H9 (cell line): ENCODE measurements around the gene PTGER2. TPM values are rescaled to one million over a fixed set of nuclear protein-coding genes. Genes with fewer than 3 reads are reported as not detected.

Experiments
- DNase-seq: peaks from one replicate; pipeline ENCODE4 v3.0.0-alpha.2; 2017
- H2AFZ ChIP-seq: one replicate; pipeline ENCODE4 v1.6.1; 2013; ENCODE audit warnings: mild to moderate bottlenecking, low read length, control low read depth, moderate library complexity
- H2AK5ac ChIP-seq: 2 replicates; pipeline ENCODE4 v1.6.1; 2013; ENCODE audit warnings: low read length, control low read depth, mixed read lengths; ENCODE audit not compliant: insufficient read length
- H2BK120ac ChIP-seq: one replicate; pipeline ENCODE4 v1.6.1; 2013; ENCODE audit warnings: low read depth, mild to moderate bottlenecking, low read length, control low read depth, inconsistent platforms; ENCODE audit not compliant: poor library complexity, severe bottlenecking
- H2BK12ac ChIP-seq: 2 replicates; pipeline ENCODE4 v1.6.1; 2013; ENCODE audit warnings: low read length, control low read depth, mixed read lengths, low read depth; ENCODE audit not compliant: insufficient read length
- H2BK15ac ChIP-seq: 2 replicates; pipeline ENCODE4 v1.6.1; 2013; ENCODE audit warnings: low read depth, low read length, control low read depth
- H2BK20ac ChIP-seq: one replicate; pipeline ENCODE4 v1.6.1; 2013; ENCODE audit warnings: low read depth, mild to moderate bottlenecking, low read length, control low read depth, inconsistent platforms; ENCODE audit not compliant: poor library complexity, severe bottlenecking
- H2BK5ac ChIP-seq: 2 replicates; pipeline ENCODE4 v1.6.1; 2013; ENCODE audit warnings: low read length, control low read depth, mixed read lengths; ENCODE audit not compliant: insufficient read length
- H3K14ac ChIP-seq: 2 replicates; pipeline ENCODE4 v1.6.1; 2013; ENCODE audit warnings: low read length, control low read depth; ENCODE audit not compliant: insufficient read depth
- H3K18ac ChIP-seq: 2 replicates; pipeline ENCODE4 v1.6.1; 2013; ENCODE audit warnings: low read depth, mild to moderate bottlenecking, mixed read lengths, low read length, control low read depth; ENCODE audit not compliant: insufficient read length
- H3K23ac ChIP-seq: 2 replicates; pipeline ENCODE4 v1.6.1; 2013; ENCODE audit warnings: low read length, control low read depth, mixed read lengths, low read depth; ENCODE audit not compliant: insufficient read length
- H3K23me2 ChIP-seq: 2 replicates; pipeline ENCODE4 v1.6.1; 2013; ENCODE audit warnings: low read depth, mild to moderate bottlenecking, mixed read lengths, low read length, control low read depth; ENCODE audit not compliant: insufficient read length, poor library complexity, severe bottlenecking
- H3K27ac ChIP-seq: 2 replicates; pipeline ENCODE4 v1.5.1; 2013; ENCODE audit warnings: low read length, control low read depth, mixed read lengths, low read depth; ENCODE audit not compliant: insufficient read length
- H3K27me3 ChIP-seq: 2 replicates; pipeline ENCODE4 v1.6.1; 2013; ENCODE audit warnings: low read length, control low read depth, inconsistent platforms; ENCODE audit not compliant: insufficient read depth
- H3K4ac ChIP-seq: 2 replicates; pipeline ENCODE4 v1.6.1; 2013; ENCODE audit warnings: low read depth, mild to moderate bottlenecking, control low read depth, inconsistent platforms, low read length, moderate library complexity
- H3K4me1 ChIP-seq: 2 replicates; pipeline ENCODE4 v1.6.1; 2013; ENCODE audit warnings: low read length, control low read depth, inconsistent platforms; ENCODE audit not compliant: insufficient read depth
- H3K4me2 ChIP-seq: 2 replicates; pipeline ENCODE4 v1.6.1; 2013; ENCODE audit warnings: low read length, control low read depth, mixed read lengths; ENCODE audit not compliant: insufficient read length, insufficient read depth
- H3K56ac ChIP-seq: 2 replicates; pipeline ENCODE4 v1.6.1; 2013; ENCODE audit warnings: low read depth, mild to moderate bottlenecking, mixed read lengths, low read length, control low read depth; ENCODE audit not compliant: insufficient read length
- H3K79me1 ChIP-seq: 2 replicates; pipeline ENCODE4 v1.6.1; 2013; ENCODE audit warnings: low read depth, mild to moderate bottlenecking, moderate library complexity, low read length, control low read depth, inconsistent platforms; ENCODE audit not compliant: insufficient read depth, poor library complexity, severe bottlenecking
- H3K79me2 ChIP-seq: 2 replicates; pipeline ENCODE4 v1.6.1; 2013; ENCODE audit warnings: low read length, control low read depth, inconsistent platforms; ENCODE audit not compliant: insufficient read depth
- H3K9ac ChIP-seq: 2 replicates; pipeline ENCODE4 v1.6.1; 2013; ENCODE audit warnings: low read length, control low read depth, mixed read lengths; ENCODE audit not compliant: insufficient read length; ENCODE audit errors: extremely low read depth
- H3K9me3 ChIP-seq: one replicate; pipeline ENCODE4 v1.6.1; 2013; ENCODE audit warnings: low read depth, low read length, inconsistent platforms; ENCODE audit not compliant: control insufficient read depth
- H3T11ph ChIP-seq: one replicate; pipeline ENCODE4 v1.6.1; 2013; ENCODE audit warnings: mild to moderate bottlenecking, low read length, control low read depth, inconsistent platforms
- H4K20me1 ChIP-seq: one replicate; pipeline ENCODE4 v1.6.1; 2013; ENCODE audit not compliant: control insufficient read depth, insufficient read length, insufficient read depth
- H4K5ac ChIP-seq: 2 replicates; pipeline ENCODE4 v1.6.1; 2013; ENCODE audit warnings: low read depth, mild to moderate bottlenecking, mixed read lengths, low read length, control low read depth; ENCODE audit not compliant: insufficient read length
- H4K8ac ChIP-seq: replicated peaks from 2 replicates; pipeline ENCODE4 v1.6.1; 2013; ENCODE audit warnings: low read length, control low read depth, mixed read lengths, low read depth; ENCODE audit not compliant: insufficient read length
- H4K91ac ChIP-seq: 2 replicates; pipeline ENCODE4 v1.6.1; 2013; ENCODE audit warnings: low read depth, mild to moderate bottlenecking, moderate library complexity, mixed read lengths, low read length, control low read depth; ENCODE audit not compliant: insufficient read length
- H3K27ac Mint-ChIP-seq, 3 experiments: 2 replicates in 2 of 3; 3 replicates in 1 of 3; pipeline ENCODE4 v1.8.0; 2020 to 2021; ENCODE audit warnings: mixed read lengths in 3 of 3, mild to moderate bottlenecking in 1 of 3, moderate library complexity in 1 of 3
- H3K27me3 Mint-ChIP-seq: 2 replicates; pipeline ENCODE4 v1.8.0; 2021; ENCODE audit warnings: low read depth, mild to moderate bottlenecking, moderate library complexity, mixed read lengths
- H3K36me3 Mint-ChIP-seq, 3 experiments: 2 replicates in 2 of 3; 3 replicates in 1 of 3; pipeline ENCODE4 v1.8.0; 2020 to 2021; ENCODE audit warnings: low read depth in 3 of 3, mixed read lengths in 3 of 3; ENCODE audit not compliant: insufficient read depth in 1 of 3
- H3K4me1 Mint-ChIP-seq, 2 experiments: 2 replicates each; pipeline ENCODE4 v1.8.0; 2020; ENCODE audit warnings: mixed read lengths in 2 of 2
- H3K4me3 Mint-ChIP-seq, 2 experiments: 2 replicates in 1 of 2; 3 replicates in 1 of 2; pipeline ENCODE4 v1.8.0; 2020 to 2021; ENCODE audit warnings: mild to moderate bottlenecking in 2 of 2, mixed read lengths in 2 of 2, moderate library complexity in 1 of 2
- H3K9me3 Mint-ChIP-seq, 2 experiments: 2 replicates in 1 of 2; 3 replicates in 1 of 2; pipeline ENCODE4 v1.8.0; 2020; ENCODE audit warnings: mild to moderate bottlenecking in 2 of 2, mixed read lengths in 2 of 2, moderate library complexity in 1 of 2
- CTCF ChIP-seq: fragments of 200-600 bp; sonication (generic); conservative IDR thresholded peaks from 3 replicates; pipeline ENCODE4 v1.8.0; 2021; ENCODE audit warnings: antibody characterized with exemption, mild to moderate bottlenecking
- WGBS: extraction: QIAGEN DNeasy Blood & Tissue Kit; methylation state at CpG from one replicate; pipeline ENCODE4 v1.1.7; 2013; ENCODE audit warnings: missing lambda C conversion rate, low lambda C conversion rate, mixed read lengths; ENCODE audit not compliant: insufficient read length; ENCODE audit errors: extremely low coverage; 5-methylcytosine and 5-hydroxymethylcytosine counted together
- total RNA-seq: library from RNA; stranded (reverse); gene quantifications from 2 replicates; pipeline ENCODE4 v1.2.1, GENCODE V29; 2021

Gene PTGER2
- total RNA-seq, 1 experiment from 2014 or later, result 1.0 TPM

GRCh38 chr14:52348279-52348678, 34.2 kb downstream of the PTGER2 start:
- no CpG with 5 or more reads among the region's 5 CpGs for WGBS
- no peak overlapping the region for H3K4me2 ChIP-seq

More at GRCh38 chr14:52348279-52348678, 34.2 kb downstream of the PTGER2 start:
- Histone ChIP-seq H4K20me1 (no peaks in the 10 kb centered on the region), H3K4me1 (no peaks in the 10 kb centered on the region), H2AFZ (no peak overlapping the region), H4K5ac (no peak overlapping the region), H3K27me3 (no peaks in the 10 kb centered on the region), H2BK12ac (no peak overlapping the region), H2AK5ac (no peak overlapping the region), H3K9me3 (no peaks in the 10 kb centered on the region), H4K8ac (no peak overlapping the region), H3K4ac (no peak overlapping the region), H3K18ac (no peak overlapping the region), H3K9ac (no peak overlapping the region), H3K56ac (no peak overlapping the region), H2BK20ac (no peak overlapping the region), H2BK120ac (no peak overlapping the region), H2BK15ac (no peak overlapping the region), H3K79me1 (no peaks in the 10 kb centered on the region), H3K23ac (no peak overlapping the region), H3K23me2 (no peaks in the 10 kb centered on the region), H3K27ac (no peak overlapping the region), H3K79me2 (no peaks in the 10 kb centered on the region), H3K14ac (no peak overlapping the region), H2BK5ac (no peak overlapping the region), H4K91ac (no peak overlapping the region), H3T11ph (no peak overlapping the region)
- Mint-ChIP-seq H3K4me1 (peaks cover 0 to 5% of the 10 kb centered on the region in 2 experiments; a peak in 2 of 4 replicates), H3K36me3 (no peaks in the 10 kb centered on the region; a peak in 1 of 7 replicates), H3K4me3 (no peak overlapping the region), H3K9me3 (no peaks in the 10 kb centered on the region; a peak in 1 of 5 replicates), H3K27me3 (no peaks in the 10 kb centered on the region), H3K27ac (no peak overlapping the region)
- TF ChIP-seq CTCF, result no peak
- no peak for DNase-seq
